GM20431 (cell line): ENCODE results near the gene BRI3.

Experiments used
- in situ Hi-C: fragments of 300-500 bp; cut with MseI, MboI; formaldehyde crosslinking; loops from one replicate; pipeline ENCODE4 v1.15.0; 2020; ENCODE audit warnings: low sequenced_read_pairs; ENCODE audit not compliant: unreplicated experiment

BRI3 gene

DNA sequence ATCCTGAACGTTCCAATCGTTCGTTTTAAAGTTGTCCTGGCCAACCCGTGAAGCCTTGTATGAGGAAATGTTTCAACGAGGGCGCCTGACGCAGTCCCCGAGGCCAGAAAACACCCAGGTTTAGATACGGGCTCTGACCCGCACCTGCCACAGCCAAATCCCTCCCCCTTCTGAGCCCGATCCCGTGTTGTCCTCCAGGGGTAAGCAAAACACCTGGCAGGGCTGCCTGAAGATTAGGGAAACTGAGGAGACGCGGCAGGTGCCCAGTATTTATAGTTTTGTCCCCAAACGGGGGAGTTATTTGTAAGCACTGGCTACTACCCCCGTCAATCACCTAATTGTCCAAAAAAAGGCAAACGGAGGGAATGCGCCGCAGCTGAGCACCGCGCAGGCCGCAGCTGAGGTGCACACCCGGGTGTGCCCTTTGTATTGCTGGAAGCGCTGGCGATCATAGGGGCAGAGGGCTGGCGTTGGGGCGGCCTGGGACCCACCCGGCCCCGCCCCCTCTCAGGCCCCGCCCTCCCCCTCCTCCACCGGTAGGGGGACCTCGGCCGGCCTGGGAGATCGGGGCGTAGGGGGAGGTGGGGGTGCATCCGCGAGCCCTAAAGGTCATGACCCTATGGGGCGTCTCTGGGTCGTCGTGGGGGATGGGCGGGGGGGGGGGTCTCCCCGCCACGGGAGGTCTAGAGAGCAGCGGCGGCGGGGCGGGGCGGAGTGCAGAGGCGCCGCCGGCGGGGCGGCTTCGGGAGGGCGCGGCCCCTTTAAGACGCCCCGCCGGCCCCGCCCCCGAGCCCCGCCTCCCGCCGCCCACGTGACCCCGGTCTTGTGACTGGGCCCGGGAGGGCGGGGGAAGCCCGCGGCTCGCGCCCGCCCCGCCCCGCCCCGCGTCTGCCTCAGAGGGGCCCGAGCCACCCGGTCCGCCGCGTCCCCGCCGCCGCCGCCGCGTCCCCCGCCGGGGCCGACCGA, at the start of gene BRI3:
Gene BRI3 (plus strand): TSS at position 896 of the 966 bp plus-strand sequence. CDS start 110 bp downstream, outside the sequence.
- in situ Hi-C loops = no loop called here

GRCh38 chr7:98232263-98232585, 49.3 kb upstream of the BRI3 start:
- in situ Hi-C loops = no loop called here

DNA sequence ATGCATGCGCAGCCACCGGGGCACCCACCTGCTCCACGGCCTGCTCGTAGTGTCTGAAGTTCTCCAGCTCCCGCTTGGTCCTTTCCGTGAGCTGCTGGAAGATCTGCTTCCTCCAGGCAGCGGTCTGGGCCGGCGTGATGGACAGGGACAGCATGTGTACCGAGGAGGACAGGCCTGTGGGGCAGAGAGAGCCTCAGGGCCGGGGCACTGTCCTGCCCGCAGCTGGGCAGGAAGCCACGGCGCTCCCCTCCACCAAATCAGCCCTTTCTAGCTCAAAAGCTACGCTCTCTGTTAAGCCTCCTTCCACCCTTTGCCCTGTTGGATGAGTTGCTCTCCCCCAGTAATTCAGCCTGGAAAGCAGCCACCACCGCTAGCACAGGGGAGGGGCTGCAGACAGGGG, 48.7 kb upstream of the BRI3 start:
- in situ Hi-C loops = no loop called here

DNA sequence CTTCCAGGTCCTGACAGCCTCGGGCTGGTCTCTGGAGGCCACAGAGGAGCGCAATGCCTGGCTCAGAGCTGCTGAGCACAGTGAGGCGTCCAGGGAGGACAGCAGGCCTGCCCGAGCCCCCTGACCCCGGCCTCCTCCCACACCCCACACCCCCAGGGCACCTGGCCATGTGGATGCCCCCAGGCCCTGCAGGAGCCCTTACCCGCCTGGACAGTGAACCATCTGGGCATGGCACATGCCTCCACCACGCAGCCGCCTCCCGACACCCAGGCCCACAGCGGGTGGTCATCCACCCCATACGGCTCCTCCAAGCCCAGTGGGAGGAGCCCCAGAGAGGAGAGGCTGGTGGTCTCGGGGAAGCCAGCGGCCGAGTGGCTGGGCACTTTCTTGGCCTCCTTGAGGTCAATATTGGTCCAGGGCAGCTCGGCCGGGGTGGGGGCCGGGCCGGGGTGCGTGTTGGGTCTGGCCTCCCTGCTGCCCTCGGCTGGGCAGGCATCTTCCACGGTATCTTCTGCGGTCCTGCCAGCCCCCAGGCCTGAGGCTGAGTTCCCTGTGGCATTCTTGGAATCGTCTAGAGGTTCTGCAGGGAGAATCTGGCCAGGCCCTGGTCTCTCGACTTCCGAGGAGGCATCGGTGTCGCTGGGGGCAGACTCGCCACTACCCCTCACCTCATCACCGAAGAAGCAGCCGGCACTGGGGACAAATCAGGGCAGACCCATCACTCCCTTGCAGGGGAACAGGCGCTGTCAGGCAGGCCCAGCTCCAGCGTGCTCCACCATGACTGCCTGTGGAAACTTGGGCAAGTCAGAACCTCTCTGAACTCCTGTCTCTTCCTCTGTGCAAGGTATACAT, 48.0 kb upstream of the BRI3 start:
- in situ Hi-C loops = no loop called here

DNA sequence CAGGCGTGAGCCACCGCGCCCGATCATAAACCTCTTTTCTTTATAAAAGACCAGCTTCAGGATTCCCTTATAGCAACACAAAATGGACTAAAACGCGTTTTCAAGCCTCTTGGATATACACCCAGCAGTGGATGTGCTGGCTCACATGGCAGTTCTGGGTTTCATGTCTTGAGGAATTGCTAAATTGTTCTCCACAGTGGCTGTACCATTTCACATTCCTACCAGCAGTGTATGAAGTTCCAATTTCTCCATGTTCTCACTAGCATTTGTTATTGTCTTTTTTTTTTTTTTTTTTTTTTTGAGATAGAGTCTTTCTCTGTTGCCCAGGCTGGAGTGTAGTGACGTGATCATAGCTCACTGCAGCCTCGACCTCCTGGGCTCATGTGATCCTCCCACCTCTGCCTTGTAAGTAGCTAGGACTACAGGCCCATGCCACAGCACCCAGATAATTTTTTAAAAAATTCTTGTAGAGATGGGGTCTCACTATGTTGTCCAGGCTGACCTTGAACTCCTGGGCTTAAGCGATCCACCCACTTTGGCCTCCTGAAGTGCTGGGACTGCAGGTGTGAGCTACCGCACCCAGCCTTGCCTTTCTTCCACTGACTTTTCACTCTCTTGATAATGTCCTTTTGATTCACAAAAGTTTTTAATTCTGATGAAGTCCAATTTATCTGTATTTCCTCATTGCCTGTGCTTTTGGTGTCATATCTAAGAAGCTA, 46.9 kb upstream of the BRI3 start:
- in situ Hi-C loops = no loop called here

DNA sequence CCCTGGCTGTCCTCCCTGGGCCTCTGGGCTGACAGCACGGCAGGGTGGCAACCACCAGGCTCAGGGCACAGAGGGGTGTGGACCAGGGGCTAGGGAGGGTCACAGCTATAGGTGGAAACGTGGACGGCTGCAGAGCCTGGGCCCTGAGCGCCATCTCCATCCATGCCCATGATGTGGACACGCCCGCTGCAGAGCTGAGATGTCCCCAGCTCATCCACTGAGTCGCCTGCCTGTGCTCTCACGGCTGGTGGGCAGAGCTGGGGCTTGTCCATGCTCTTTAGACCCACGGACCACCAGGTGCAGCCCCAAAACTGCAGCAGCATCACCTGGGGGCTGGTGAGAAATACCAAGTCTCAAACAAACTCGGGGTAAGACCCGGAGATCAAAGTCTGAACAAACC, 45.6 kb upstream of the BRI3 start:
- in situ Hi-C loops = no loop called here

GRCh38 chr7:98236355-98237185, 44.9 kb upstream of the BRI3 start:
- in situ Hi-C loops = no loop called here

GRCh38 chr7:98238076-98238475, 43.4 kb upstream of the BRI3 start:
- in situ Hi-C loops = no loop called here

GRCh38 chr7:98238976-98239375, 42.5 kb upstream of the BRI3 start:
- in situ Hi-C loops = no loop called here

GRCh38 chr7:98240961-98241673, 40.4 kb upstream of the BRI3 start:
- in situ Hi-C loops = no loop called here

DNA sequence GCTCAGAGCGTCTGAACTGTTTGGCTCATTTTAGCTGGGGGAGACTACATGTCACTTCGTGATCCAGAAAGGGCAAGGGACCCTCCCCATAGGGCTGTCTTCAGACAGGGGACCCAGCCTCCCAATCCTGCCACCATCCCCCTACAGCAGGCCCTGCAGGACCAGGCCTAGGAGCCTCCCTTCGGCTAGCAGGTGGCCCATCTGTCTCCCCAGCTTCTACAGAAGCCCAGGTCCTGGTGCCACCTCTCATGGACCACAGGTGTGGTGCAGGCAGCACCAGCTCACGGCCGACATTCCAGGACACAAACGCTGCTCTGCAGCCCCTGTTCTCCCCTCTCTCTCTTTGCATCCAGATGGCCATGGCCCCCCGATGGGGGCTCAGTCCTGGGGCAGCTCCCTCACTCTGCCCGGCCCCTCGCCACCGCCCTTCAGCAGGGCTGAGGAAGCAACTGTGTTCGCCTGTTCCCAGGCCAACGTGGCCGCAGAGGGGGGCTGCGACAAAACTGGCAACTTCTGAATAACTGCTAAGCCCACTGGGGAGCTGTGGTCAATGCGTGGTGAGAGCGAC, 39.7 kb upstream of the BRI3 start:
- in situ Hi-C loops = no loop called here

DNA sequence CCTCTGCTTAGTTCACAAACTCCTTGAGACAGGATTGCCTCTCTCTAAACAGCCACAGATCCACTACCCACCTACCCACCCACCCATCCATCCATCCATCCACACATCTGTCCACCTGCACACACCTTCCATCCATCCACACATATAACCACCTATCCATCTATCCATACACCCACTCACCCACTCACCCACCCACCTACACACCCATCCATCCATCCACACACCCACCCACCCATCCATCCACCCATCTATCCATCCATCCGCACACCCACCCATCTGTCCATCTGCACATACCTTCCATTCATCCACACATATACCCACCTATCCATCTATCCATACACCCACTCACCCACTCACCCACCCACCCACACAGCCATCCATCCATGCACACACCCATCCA, 39.1 kb upstream of the BRI3 start:
- in situ Hi-C loops = no loop called here

- in situ Hi-C loops = no loop called here
These were observed 38.6 kb upstream of the BRI3 start for GRCh38 chr7:98242934-98243333.

- in situ Hi-C loops = no loop called here
These were observed 36.6 kb upstream of the BRI3 start for GRCh38 chr7:98244871-98245270.

GRCh38 chr7:98248156-98248555, 33.3 kb upstream of the BRI3 start:
- in situ Hi-C loops = no loop called here

- in situ Hi-C loops = no loop called here
These were observed 32.4 kb upstream of the BRI3 start for GRCh38 chr7:98249106-98249505.

DNA sequence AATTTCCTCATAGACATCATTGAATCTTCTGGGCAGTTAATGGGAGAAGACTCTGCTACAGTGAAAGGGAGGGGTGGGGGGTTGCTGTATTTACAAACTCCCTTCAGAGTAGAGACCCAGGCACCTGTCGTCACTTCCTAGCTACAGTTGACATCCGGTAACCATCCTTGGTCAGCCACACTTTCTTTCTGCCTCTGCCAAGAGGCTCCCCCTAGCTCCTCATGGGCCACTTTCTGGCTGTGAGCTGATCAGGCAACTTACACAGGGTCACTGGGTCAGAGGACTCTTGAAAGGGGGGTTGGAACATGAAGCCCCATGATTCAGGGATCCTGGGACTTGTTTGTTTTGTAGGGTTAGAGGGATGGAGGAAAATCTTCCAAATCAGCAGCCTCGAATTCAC, 30.7 kb upstream of the BRI3 start:
- in situ Hi-C loops = no loop called here

DNA sequence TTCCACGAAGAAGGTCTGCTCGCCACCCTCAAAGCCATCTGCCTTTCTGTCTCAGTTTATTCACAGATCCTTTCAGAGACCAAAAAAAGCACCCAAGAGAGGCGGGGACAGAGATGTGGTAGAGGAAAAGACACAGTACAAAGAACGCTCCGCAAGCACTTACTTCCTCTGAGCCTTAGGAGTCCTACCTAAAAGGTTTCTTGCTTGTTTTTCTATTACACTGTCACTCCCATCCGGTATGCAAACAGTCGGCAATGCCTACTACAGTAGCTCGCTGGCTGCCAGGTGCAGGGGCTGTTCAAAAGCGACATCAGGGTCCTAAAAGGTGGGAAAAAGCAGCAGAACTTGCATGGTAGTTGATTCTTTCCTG, 30.3 kb upstream of the BRI3 start:
- in situ Hi-C loops = no loop called here
